HEK293 (cell line): ENCODE results near the gene TARBP1.

Experiments
- FEZF1 ChIP-seq: fragments of 450-650 bp; formaldehyde crosslinking; IDR thresholded peaks from 2 replicates; pipeline ENCODE4 v1.5.1; 2016; ENCODE audit warnings: missing biosample characterization, missing genetic modification characterization
- GLIS2 ChIP-seq: fragments of 450-650 bp; formaldehyde crosslinking; IDR thresholded peaks from 2 replicates; pipeline ENCODE4 v1.5.1; 2016; ENCODE audit warnings: missing biosample characterization, missing genetic modification characterization
- IKZF3 ChIP-seq: fragments of 450-650 bp; IDR thresholded peaks from 2 replicates; pipeline ENCODE4 v1.5.0; 2018; ENCODE audit warnings: missing biosample characterization, mild to moderate bottlenecking, missing genetic modification characterization, moderate library complexity
- REPIN1 ChIP-seq: fragments of 450-650 bp; formaldehyde crosslinking; IDR thresholded peaks from 2 replicates; pipeline ENCODE4 v1.5.1; 2017; ENCODE audit warnings: missing biosample characterization, missing genetic modification characterization, low read depth
- TRIM28 ChIP-seq: IDR thresholded peaks from 2 replicates; pipeline ENCODE4 v1.6.1; 2011; ENCODE audit warnings: low read length, control low read depth, borderline replicate concordance
- ZBTB1 ChIP-seq: fragments of 450-650 bp; formaldehyde crosslinking; IDR thresholded peaks from 2 replicates; pipeline ENCODE4 v1.5.1; 2016; ENCODE audit warnings: missing biosample characterization, missing genetic modification characterization
- ZFHX2 ChIP-seq: fragments of 450-650 bp; formaldehyde crosslinking; conservative IDR thresholded peaks from 2 replicates; pipeline ENCODE4 v1.5.1; 2016; ENCODE audit warnings: missing biosample characterization, missing genetic modification characterization
- ZNF121 ChIP-seq: fragments of 450-650 bp; formaldehyde crosslinking; IDR thresholded peaks from 2 replicates; pipeline ENCODE4 v1.5.1; 2016; ENCODE audit warnings: missing biosample characterization, missing genetic modification characterization
- ZNF155 ChIP-seq: fragments of 450-650 bp; formaldehyde crosslinking; IDR thresholded peaks from 2 replicates; pipeline ENCODE4 v1.5.1; 2016; ENCODE audit warnings: missing biosample characterization, missing genetic modification characterization
- ZNF350 ChIP-seq: fragments of 450-650 bp; formaldehyde crosslinking; IDR thresholded peaks from 2 replicates; pipeline ENCODE4 v1.5.0; 2017; ENCODE audit warnings: missing biosample characterization, mild to moderate bottlenecking, missing genetic modification characterization
- ZNF426 ChIP-seq: fragments of 450-650 bp; formaldehyde crosslinking; IDR thresholded peaks from 2 replicates; pipeline ENCODE4 v1.5.1; 2017; ENCODE audit warnings: missing biosample characterization, missing genetic modification characterization, mild to moderate bottlenecking, inconsistent platforms, moderate library complexity
- ZNF521 ChIP-seq: fragments of 450-650 bp; formaldehyde crosslinking; IDR thresholded peaks from 2 replicates; pipeline ENCODE4 v1.5.1; 2017; ENCODE audit warnings: missing biosample characterization, mild to moderate bottlenecking, missing genetic modification characterization
- ZNF629 ChIP-seq: fragments of 450-650 bp; formaldehyde crosslinking; IDR thresholded peaks from 2 replicates; pipeline ENCODE4 v1.5.1; 2017; ENCODE audit warnings: missing biosample characterization, missing genetic modification characterization
- ZNF658 ChIP-seq: fragments of 450-650 bp; formaldehyde crosslinking; IDR thresholded peaks from 2 replicates; pipeline ENCODE4; 2016; ENCODE audit warnings: missing biosample characterization, missing genetic modification characterization
- ZNF677 ChIP-seq: fragments of 450-650 bp; IDR thresholded peaks from 2 replicates; pipeline ENCODE4 v1.5.0; 2018; ENCODE audit warnings: missing biosample characterization, mild to moderate bottlenecking, missing genetic modification characterization, moderate library complexity
- TF ChIP-seq, protein P1 (sequence below): fragments of 450-650 bp; formaldehyde crosslinking; IDR thresholded peaks from 2 replicates; pipeline ENCODE4 v1.5.1; 2017; ENCODE audit warnings: missing biosample characterization, missing genetic modification characterization
- TF ChIP-seq, protein P2 (sequence below): fragments of 450-650 bp; formaldehyde crosslinking; optimal IDR thresholded peaks from 2 replicates; pipeline ENCODE3; 2016; ENCODE audit warnings: missing biosample characterization, mild to moderate bottlenecking, missing genetic modification characterization
- TF ChIP-seq, protein P3 (sequence below): fragments of 450-650 bp; formaldehyde crosslinking; IDR thresholded peaks from 2 replicates; pipeline ENCODE4 v1.5.1; 2016; ENCODE audit warnings: missing biosample characterization, missing genetic modification characterization
- TF ChIP-seq, protein P4 (sequence below): fragments of 450-650 bp; formaldehyde crosslinking; IDR thresholded peaks from 2 replicates; pipeline ENCODE4 v1.5.1; 2016; ENCODE audit warnings: missing biosample characterization, missing genetic modification characterization
- TF ChIP-seq, protein P5 (sequence below): IDR thresholded peaks from 2 replicates; pipeline ENCODE4 v1.6.1; 2011; ENCODE audit warnings: mild to moderate bottlenecking, low read depth, low read length, borderline replicate concordance
- TF ChIP-seq, protein P6 (sequence below): fragments of 450-650 bp; formaldehyde crosslinking; IDR thresholded peaks from 2 replicates; pipeline ENCODE4 v1.5.1; 2017; ENCODE audit warnings: missing biosample characterization, missing genetic modification characterization
- TF ChIP-seq, protein P7 (sequence below): fragments of 450-650 bp; formaldehyde crosslinking; IDR thresholded peaks from 2 replicates; pipeline ENCODE4 v1.5.1; 2016; ENCODE audit warnings: missing biosample characterization, missing genetic modification characterization, low read depth
- TF ChIP-seq, protein P8 (sequence below): sonication (generic); formaldehyde crosslinking; IDR thresholded peaks from 2 replicates; pipeline ENCODE4 v1.8.1; 2022; ENCODE audit warnings: mild to moderate bottlenecking, moderate library complexity, missing genetic modification reagents
- TF ChIP-seq, protein P9 (sequence below): fragments of 450-650 bp; formaldehyde crosslinking; IDR thresholded peaks from 2 replicates; pipeline ENCODE4 v1.5.1; 2016; ENCODE audit warnings: missing biosample characterization, missing genetic modification characterization

TARBP1 gene

DNA sequence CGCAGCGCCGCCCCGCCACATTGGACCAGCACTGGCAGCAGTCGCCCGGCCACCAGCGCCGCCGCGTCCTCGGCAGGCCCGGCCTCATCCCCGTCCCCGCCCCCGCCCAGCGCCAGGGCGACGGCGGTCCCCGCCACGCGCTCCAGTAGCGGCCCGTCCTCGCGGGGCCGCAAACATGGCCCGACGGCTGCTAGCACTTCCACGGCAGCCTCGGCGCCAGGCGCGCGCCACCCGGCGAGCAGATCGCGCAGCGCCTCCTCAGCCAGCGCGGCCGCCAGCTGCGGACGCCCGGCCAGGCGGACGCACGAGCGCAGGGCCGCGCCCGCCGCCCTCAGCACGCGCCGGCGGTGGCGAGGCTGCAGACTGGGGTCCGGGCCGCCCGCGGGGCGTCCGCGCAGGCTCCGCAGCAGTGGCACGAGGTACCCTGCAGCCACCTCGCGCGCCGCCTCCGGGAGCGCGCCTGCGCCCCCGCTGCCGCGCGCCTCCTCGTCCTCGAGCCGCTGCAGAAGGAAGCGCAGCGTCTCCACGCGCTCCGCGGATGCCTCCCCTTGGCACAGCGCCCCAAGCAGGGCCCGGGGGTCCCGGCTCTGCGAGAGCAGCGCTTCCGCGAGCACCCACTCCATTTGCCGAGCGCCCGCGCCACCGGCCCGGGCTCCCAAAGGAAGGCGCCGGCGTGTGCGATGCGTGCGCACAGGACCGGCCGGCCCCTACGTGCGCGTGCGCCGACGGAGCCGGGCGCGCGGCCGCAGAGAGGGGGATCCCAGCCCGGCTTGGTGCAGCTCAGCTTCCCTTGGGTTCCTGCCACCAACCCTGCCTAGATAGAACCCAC, at the start of gene TARBP1 (continued):
- TF ChIP-seq, protein P1, sequence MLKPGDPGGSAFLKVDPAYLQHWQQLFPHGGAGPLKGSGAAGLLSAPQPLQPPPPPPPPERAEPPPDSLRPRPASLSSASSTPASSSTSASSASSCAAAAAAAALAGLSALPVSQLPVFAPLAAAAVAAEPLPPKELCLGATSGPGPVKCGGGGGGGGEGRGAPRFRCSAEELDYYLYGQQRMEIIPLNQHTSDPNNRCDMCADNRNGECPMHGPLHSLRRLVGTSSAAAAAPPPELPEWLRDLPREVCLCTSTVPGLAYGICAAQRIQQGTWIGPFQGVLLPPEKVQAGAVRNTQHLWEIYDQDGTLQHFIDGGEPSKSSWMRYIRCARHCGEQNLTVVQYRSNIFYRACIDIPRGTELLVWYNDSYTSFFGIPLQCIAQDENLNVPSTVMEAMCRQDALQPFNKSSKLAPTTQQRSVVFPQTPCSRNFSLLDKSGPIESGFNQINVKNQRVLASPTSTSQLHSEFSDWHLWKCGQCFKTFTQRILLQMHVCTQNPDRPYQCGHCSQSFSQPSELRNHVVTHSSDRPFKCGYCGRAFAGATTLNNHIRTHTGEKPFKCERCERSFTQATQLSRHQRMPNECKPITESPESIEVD (tag by site-specific recombination) = no peak
- TF ChIP-seq, protein P2, sequence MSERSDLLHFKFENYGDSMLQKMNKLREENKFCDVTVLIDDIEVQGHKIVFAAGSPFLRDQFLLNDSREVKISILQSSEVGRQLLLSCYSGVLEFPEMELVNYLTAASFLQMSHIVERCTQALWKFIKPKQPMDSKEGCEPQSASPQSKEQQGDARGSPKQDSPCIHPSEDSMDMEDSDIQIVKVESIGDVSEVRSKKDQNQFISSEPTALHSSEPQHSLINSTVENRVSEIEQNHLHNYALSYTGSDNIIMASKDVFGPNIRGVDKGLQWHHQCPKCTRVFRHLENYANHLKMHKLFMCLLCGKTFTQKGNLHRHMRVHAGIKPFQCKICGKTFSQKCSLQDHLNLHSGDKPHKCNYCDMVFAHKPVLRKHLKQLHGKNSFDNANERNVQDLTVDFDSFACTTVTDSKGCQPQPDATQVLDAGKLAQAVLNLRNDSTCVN (tag by site-specific recombination) = peak; percentile 95
- TF ChIP-seq TRIM28 (peak; percentile 53; the same call in 1 of the 2 replicates), ZFHX2 (tag by site-specific recombination) (peak; percentile 72), ZNF658 (tag by site-specific recombination) (no peak), IKZF3 (tag by site-specific recombination) (no peak), GLIS2 (tag by site-specific recombination) (peak; percentile 11; the same call in 1 of the 2 replicates), ZNF677 (tag by site-specific recombination) (0 out of 2 replicates have a peak, but pooled peaks have one; percentile 1), ZNF629 (tag by site-specific recombination) (peak; percentile 28; the same call in 1 of the 2 replicates), ZNF521 (tag by site-specific recombination) (no peak), REPIN1 (tag by site-specific recombination) (no peak), ZNF350 (tag by site-specific recombination) (no peak), FEZF1 (tag by site-specific recombination) (no peak), ZNF155 (no peak), ZNF121 (tag by site-specific recombination) (no peak), ZNF426 (tag by site-specific recombination) (no peak), ZBTB1 (no peak)
- TF ChIP-seq, protein P3, sequence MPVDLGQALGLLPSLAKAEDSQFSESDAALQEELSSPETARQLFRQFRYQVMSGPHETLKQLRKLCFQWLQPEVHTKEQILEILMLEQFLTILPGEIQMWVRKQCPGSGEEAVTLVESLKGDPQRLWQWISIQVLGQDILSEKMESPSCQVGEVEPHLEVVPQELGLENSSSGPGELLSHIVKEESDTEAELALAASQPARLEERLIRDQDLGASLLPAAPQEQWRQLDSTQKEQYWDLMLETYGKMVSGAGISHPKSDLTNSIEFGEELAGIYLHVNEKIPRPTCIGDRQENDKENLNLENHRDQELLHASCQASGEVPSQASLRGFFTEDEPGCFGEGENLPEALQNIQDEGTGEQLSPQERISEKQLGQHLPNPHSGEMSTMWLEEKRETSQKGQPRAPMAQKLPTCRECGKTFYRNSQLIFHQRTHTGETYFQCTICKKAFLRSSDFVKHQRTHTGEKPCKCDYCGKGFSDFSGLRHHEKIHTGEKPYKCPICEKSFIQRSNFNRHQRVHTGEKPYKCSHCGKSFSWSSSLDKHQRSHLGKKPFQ (tag by site-specific recombination) = no peak
- TF ChIP-seq, protein P4, sequence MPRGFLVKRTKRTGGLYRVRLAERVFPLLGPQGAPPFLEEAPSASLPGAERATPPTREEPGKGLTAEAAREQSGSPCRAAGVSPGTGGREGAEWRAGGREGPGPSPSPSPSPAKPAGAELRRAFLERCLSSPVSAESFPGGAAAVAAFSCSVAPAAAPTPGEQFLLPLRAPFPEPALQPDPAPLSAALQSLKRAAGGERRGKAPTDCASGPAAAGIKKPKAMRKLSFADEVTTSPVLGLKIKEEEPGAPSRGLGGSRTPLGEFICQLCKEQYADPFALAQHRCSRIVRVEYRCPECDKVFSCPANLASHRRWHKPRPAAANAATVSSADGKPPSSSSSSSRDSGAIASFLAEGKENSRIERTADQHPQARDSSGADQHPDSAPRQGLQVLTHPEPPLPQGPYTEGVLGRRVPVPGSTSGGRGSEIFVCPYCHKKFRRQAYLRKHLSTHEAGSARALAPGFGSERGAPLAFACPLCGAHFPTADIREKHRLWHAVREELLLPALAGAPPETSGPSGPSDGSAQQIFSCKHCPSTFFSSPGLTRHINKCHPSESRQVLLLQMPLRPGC (tag by site-specific recombination) = 0 out of 2 replicates have a peak, but pooled peaks have one; percentile 22
- TF ChIP-seq, protein P5, sequence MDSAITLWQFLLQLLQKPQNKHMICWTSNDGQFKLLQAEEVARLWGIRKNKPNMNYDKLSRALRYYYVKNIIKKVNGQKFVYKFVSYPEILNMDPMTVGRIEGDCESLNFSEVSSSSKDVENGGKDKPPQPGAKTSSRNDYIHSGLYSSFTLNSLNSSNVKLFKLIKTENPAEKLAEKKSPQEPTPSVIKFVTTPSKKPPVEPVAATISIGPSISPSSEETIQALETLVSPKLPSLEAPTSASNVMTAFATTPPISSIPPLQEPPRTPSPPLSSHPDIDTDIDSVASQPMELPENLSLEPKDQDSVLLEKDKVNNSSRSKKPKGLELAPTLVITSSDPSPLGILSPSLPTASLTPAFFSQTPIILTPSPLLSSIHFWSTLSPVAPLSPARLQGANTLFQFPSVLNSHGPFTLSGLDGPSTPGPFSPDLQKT = no peak
- TF ChIP-seq, protein P6, sequence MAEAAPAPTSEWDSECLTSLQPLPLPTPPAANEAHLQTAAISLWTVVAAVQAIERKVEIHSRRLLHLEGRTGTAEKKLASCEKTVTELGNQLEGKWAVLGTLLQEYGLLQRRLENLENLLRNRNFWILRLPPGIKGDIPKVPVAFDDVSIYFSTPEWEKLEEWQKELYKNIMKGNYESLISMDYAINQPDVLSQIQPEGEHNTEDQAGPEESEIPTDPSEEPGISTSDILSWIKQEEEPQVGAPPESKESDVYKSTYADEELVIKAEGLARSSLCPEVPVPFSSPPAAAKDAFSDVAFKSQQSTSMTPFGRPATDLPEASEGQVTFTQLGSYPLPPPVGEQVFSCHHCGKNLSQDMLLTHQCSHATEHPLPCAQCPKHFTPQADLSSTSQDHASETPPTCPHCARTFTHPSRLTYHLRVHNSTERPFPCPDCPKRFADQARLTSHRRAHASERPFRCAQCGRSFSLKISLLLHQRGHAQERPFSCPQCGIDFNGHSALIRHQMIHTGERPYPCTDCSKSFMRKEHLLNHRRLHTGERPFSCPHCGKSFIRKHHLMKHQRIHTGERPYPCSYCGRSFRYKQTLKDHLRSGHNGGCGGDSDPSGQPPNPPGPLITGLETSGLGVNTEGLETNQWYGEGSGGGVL (tag by site-specific recombination) = peak; percentile 47
- TF ChIP-seq, protein P7, sequence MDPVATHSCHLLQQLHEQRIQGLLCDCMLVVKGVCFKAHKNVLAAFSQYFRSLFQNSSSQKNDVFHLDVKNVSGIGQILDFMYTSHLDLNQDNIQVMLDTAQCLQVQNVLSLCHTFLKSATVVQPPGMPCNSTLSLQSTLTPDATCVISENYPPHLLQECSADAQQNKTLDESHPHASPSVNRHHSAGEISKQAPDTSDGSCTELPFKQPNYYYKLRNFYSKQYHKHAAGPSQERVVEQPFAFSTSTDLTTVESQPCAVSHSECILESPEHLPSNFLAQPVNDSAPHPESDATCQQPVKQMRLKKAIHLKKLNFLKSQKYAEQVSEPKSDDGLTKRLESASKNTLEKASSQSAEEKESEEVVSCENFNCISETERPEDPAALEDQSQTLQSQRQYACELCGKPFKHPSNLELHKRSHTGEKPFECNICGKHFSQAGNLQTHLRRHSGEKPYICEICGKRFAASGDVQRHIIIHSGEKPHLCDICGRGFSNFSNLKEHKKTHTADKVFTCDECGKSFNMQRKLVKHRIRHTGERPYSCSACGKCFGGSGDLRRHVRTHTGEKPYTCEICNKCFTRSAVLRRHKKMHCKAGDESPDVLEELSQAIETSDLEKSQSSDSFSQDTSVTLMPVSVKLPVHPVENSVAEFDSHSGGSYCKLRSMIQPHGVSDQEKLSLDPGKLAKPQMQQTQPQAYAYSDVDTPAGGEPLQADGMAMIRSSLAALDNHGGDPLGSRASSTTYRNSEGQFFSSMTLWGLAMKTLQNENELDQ = no peak
- TF ChIP-seq, protein P8, sequence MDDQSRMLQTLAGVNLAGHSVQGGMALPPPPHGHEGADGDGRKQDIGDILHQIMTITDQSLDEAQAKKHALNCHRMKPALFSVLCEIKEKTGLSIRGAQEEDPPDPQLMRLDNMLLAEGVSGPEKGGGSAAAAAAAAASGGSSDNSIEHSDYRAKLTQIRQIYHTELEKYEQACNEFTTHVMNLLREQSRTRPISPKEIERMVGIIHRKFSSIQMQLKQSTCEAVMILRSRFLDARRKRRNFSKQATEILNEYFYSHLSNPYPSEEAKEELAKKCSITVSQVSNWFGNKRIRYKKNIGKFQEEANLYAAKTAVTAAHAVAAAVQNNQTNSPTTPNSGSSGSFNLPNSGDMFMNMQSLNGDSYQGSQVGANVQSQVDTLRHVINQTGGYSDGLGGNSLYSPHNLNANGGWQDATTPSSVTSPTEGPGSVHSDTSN (CRISPR knock-in tag) = peak; percentile 42; the same call in 1 of the 2 replicates
- TF ChIP-seq, protein P9, sequence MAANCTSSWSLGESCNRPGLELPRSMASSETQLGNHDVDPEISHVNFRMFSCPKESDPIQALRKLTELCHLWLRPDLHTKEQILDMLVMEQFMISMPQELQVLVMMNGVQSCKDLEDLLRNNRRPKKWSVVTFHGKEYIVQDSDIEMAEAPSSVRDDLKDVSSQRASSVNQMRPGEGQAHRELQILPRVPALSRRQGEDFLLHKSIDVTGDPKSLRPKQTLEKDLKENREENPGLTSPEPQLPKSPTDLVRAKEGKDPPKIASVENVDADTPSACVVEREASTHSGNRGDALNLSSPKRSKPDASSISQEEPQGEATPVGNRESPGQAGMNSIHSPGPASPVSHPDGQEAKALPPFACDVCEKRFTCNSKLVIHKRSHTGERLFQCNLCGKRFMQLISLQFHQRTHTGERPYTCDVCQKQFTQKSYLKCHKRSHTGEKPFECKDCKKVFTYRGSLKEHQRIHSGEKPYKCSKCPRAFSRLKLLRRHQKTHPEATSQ (tag by site-specific recombination) = peak; percentile 74; the same call in 1 of the 2 replicates
